NCI-H1092 treated with DMSO at 0.1 percent for 48 hours (cell line): Measurements from ENCODE around the gene UBTF.

ENCODE experiments used
- DNase-seq: peaks from one replicate; lab custom pipeline; 2025; lab: John Stamatoyannopoulos, UW

The UBTF gene, protein sequence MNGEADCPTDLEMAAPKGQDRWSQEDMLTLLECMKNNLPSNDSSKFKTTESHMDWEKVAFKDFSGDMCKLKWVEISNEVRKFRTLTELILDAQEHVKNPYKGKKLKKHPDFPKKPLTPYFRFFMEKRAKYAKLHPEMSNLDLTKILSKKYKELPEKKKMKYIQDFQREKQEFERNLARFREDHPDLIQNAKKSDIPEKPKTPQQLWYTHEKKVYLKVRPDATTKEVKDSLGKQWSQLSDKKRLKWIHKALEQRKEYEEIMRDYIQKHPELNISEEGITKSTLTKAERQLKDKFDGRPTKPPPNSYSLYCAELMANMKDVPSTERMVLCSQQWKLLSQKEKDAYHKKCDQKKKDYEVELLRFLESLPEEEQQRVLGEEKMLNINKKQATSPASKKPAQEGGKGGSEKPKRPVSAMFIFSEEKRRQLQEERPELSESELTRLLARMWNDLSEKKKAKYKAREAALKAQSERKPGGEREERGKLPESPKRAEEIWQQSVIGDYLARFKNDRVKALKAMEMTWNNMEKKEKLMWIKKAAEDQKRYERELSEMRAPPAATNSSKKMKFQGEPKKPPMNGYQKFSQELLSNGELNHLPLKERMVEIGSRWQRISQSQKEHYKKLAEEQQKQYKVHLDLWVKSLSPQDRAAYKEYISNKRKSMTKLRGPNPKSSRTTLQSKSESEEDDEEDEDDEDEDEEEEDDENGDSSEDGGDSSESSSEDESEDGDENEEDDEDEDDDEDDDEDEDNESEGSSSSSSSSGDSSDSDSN

DNA sequence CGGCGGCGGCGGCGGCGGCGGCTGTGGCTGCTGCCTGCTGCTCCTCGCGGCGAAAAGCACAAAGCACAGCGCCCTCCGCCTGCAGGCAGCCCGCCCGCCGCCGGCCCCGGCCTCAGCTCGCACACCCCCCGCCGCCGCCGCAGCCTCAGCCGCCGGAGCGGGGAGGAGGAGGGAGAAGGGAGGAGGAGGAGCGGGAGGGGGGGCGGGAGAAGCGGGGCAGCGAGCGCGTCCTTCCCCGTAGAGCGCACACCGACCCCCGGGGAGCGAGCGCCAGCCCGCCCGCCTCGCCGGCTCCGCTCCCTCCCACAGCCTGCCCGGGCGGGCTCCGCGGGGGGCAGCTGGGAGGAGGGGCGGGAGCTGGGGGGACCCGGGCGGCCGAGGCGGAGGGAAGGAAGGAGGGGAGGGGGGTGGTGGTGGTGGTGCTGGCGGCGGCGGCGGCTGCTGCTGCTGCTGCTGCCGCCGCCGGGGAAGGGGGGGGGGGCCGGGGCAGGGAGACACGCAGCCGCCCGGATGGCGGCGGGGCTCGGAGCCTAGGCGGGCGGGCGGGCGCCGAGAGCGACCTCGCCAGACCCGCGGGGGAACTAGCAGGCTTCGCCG, at the start of gene UBTF:
Gene UBTF, minus strand, starts transcription at position 60 of the 597 bp plus-strand sequence. CDS start 1,446 bp downstream, outside the sequence.
- DNase-seq = peak; percentile 73

DNA sequence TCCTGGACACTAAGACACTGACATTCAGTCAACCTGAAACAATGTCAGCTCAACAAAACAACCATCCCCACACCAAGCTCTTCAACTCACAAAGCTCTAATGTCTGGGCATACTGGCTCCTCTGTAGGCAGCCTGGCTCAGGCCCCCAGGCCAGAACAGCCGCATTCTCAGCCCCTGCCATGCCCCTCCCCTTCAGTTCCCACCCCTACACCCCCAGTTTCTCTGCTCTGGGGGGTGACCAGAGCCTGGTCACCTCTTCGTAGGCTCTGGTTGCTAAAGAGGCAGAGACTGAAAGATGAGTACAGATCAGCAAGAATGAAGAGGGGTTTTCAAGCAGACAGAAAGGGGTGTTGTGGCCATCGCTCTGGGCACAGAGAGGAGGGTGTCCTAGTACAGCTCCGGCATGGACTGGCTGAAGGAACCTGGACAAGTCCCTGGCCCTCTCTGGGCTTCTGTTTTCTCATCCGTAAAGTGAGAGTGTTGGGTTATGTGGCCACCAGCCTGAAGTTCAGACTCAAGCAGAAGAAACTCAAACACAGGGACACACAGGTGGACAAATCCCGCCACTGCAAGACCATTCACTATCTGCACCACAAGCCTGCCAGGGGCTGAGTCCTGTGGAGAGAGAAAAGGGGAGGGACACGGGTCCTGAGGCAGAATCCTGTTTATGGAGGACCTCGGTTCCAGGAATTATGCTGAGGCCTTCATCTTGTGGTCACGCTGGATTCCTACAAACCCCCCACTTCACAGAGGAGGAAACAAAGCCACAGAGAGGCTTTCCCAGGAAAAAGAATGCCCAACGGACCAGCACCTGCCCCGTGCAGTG, 49.4 kb upstream of the UBTF start:
- DNase-seq = no peak

DNA sequence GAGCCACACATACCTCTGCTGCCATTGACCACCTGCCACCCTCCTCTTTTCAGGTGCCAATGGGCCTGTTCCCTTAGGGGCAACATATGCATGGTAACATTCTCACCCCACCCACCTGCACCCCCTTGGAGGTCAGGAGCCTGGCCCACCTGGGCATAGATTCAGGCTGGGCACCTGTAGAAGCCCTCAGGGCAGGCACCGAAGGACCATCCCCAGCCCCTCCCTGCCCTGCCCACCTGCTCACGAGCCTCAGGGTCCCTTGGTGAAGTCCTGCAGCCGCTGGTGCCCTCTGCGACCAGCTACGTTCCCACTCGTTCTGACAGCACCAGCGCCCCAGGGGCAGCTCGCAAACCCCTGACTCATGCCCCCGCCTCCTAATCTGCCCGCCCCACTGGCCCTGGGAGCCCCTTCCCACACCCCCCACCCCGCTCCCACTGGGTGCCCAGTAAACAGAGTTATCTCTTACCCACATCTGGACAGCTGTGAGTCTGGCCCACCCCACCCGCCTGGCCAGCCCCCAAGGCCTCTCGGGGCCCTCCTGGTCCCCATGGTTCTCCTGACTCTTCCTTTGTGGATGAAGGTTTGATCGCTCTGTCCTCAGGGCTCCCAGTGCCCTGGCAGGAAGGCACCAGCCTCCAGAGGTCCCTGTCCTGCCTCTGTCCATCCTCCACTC, 48.5 kb upstream of the UBTF start, which contains the start of gene SLC4A1:
Gene SLC4A1, minus strand, starts transcription at position 318 of the 673 bp plus-strand sequence. CDS start 5,269 bp downstream, outside the sequence.
- no peak for DNase-seq

DNA sequence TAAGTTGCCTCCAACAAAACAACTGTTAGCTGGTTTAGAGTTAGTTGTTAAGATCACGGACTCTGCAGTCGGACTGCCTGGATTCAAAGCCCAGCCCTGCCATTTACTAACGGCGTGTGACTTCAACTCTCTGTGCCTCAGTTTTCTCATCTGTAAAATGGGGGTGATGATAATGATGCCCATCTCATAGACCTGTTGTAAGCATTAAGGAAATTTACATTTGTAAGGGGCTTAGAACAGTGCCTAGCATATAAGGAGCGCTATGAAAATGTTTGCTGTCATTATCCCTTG, 47.6 kb upstream of the UBTF start:
- DNase-seq = no peak

DNA sequence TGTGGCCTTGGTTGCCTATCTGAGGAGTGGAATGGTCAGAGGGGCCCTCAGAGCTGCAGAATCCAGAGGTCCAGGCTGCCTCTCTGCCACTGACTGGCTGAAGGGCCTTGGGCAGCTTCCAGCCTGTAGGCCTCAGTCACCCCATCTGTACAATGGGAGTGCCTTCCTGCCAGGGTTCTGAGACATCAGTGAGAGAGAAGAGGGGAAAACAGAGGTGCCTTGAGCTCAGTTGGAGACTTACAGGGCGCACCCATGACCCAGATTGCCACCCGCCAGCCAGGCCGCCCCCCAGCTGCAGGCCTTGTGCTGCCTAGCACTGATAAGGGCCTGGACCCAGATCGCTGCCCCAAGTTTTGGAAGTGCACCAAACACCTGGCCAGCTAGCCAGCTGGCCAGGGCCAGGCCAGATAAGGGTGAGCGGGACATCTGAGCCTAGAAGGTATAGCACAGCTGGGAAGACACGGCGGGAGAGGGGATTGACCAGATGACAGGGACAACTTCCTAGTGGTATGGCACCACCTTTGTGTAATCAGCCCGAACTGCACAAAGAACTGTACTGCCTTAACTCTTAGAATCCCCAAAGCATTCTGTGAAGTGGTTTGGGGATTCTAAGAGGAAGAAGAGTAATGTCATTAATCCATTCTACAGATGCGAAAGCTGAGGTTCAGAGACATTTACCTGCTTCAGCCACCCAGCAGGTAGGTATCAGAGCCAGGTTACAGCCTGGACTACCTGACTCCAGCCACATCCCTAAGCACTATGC, 47.1 kb upstream of the UBTF start:
- DNase-seq = no peak

DNA sequence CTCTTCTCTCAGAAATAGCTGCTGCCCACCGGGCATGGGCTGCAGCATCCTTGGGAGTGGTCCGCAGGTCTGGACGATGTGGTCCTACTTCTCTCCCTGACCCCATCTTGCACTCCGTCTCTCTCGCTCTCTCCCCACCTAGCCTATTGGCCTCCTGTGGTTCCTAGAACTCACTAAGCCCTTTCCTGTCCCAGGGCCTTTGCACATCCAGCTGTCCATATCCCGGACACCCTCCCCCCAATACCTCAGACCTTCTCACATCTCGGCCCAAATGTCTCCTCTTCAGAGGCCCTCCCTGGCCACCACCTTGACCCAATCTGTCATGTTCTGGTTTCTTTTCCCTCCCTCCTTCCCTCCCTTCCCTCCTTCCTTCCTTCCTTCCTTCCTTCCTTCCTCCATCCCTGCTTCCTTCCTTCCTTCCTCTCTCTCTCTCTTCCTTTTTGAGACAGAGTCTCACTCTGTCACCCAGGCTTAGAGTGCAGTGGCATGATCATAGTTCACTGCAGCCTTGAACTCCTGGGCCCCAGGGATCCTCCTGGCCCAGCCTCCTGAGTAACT, 43.9 kb upstream of the UBTF start:
- DNase-seq = no peak

DNA sequence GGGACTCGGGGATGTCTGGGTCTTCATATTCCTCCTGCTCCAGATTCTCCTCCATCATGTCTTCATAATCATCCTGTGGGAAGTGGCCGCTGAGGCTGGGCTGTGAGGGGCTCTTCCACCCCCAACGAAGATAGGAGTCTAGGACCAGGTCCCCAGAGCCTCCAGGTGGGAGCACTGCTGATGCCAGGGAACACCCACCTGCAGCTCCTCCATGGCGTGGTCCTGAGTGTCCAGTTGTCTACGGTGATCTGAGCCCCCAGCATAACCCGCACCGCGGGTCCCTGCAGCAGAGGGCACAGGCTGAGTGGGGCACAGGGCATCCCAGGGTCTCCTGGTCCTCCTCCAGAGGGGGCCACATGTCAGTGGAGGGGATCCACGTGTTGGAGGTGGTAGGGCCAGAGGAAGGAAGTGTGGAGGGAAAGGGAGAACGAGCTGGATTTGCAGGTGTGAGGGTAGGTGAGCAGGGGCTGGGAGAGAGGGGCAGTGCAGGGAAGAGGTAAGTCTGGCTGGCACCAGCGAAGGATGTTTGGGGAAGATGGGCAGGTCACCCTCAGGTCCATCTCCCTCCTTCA, 43.3 kb upstream of the UBTF start:
- DNase-seq = no peak

DNA sequence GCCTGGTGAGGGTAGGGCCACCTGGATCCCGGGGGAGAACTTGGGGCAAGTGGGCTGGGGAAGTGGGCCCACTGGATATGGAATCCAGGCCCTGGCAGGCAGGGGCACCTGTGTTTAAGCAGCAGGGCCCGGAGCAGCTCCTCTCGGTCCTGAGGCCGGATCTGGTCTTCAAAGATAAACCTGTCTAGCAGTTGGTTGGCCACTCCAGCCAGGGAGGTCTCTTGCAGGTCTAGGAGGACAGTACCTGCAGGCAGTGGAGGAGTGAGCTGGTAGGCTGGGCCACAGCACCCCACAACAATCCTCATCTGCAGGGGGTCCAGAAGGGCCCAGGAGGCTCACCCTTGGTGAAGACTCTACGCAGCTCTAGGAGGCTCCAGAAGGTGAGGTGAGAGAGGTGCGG, 40.8 kb upstream of the UBTF start:
- no peak for DNase-seq

DNA sequence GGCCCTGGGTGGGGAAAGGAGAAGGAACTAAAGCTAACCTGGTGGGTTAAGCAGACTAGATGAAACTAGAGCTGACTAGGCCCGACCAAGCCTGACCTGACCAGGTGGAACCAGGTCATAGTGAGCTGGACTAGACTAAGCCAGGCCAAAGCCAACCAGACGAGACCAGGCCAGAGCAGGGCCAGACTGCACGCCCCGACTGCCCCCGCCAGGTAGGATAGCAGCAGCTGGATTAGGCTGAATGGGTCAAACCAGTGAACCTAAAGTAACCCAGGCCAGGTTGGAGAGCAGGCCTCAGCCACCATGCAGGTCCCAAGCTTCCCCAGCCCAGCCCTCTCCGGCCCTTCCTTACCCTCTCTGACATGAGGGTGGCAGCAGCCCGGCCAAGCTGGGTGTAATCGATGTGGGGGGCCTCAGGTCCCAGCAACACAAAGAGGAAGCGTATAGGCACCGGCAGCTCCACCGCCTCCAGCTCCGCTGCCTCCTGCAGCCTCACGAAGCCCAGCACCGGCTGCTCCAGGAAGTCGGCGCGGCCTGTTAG, 39.4 kb upstream of the UBTF start:
- DNase-seq = no peak

DNA sequence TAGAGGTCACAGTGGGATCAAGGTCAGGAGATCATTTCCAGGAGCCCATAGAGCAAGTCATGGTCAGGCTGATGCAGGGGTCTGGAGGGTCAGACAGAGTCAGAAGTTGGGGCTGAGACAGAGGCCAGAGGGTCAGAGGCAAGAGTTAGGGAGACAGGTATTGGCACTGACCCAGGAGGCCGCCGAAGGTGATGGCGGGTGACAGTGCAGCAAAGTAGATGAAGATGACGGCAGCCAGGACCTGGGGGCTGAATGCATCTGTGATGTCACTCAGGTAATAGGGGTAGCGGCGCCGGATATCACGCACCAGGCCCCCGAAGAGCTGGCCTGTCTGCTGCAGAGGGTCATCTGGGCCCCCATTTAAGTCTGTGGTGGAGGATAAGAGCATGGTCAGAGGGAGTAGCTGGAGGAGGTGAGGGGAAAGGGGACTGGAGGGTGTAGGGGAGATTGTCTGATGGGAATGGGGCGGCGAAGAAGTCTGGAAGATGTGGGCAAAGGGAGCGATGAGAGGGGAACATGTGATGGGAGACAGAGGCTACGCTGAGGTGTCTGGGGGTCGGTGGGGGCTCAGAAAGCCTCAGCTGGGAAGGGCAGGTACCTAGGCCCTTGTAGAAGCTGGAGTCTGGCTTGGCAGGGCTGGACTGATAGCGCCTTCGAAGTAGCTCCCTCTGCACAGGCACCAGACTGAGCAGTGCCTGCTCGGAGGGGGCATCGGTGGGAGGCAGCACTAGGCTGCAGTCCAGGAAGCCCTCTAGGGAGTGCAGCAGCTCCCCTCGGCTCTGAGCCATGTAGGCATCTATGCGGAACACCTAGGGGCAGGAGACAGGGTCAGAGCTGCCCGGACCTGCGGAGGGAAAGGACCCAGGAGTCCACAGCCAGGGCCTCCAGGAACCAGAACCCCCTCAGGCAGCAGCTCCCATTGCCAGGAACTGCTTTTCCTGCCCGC, 38.6 kb upstream of the UBTF start:
- no peak for DNase-seq

DNA sequence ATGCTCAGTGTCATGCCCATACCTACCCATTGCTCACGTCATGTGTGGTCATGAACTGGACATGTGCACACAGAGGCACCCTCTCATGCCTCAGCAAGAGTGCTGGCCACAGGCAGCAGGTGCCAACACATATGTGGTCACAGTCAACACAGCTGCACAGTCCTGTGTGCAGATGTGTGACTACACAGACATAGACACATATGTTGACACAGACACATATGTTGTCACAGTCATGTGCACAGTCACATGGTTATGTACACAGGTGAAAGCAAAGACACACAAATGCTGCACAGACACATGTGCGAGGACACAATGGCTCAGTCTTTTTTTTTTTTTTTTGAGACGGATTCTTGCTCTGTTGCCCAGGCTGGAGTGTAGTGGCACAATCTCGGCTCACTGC, 37.2 kb upstream of the UBTF start:
- DNase-seq = no peak

DNA sequence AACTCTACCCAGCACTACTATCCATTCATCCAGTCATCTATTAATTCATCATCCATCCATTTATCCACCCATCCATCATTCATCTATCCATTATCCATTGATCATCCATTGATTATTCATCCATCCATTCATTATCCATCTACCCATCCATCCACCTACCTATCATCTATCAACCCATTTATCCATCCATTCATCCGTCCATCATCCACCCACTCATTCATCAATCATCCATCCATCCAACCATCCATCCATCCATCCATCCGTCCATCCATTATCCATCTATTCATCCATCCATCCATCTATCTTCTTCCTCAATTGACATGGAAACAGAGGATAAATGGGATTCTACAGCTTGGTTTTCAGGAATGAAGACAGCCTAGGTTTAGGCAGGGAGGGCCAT, 36.4 kb upstream of the UBTF start:
- DNase-seq = no peak

DNA sequence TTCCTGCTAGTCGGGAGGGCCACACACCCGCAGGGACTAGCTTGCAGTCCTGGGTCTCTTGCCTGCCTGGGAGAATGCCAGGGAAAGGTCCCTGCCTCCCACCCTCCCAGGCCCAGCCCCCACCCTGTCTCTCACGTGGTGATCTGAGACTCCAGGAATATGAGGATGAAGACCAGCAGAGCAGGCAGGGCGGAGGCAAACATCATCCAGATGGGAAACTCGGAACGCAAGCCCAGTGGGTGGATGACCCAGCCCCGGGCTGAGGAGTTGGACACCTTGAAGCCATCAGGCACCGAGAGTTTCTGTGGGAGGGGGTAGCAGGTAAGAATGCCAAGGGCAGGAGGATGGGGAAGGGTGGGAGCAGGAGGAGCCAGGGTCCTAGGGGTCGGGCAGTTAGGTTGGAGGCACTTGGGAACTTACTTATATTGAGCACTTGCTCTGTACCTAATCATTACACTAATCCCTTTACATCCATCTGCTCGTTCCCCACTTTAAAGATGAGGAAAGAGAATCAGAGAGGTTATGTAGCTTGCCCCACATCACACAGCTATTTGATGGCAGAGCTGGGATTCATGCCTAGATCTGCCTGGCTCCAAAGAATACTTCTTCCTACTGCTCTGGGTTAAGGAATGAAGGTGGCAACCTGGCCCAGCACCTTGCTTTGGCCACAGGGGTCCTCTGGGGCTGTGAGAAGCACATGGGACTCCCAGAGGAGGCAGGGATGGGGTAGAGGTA, 35.1 kb upstream of the UBTF start:
- DNase-seq = no peak

DNA sequence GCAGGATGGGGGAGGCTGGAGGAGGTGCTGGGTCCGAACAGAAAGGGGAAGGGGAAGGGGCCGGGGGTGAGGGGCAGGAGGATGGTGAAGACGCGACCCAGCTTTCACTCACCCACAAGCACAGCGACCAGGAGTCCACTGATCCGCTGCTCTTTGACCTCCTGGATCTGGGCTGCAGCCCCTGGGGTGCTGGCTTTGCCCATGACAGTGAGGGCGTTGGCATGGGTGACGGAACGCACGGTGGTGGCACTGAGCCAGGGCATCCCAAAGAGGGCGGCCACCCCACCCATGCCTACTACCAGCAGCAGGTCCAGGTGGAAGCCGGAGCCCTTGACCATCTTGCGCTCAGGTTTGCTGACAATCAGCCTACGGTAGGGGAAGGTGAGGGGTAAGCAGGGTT, 33.5 kb upstream of the UBTF start:
- no peak for DNase-seq

DNA sequence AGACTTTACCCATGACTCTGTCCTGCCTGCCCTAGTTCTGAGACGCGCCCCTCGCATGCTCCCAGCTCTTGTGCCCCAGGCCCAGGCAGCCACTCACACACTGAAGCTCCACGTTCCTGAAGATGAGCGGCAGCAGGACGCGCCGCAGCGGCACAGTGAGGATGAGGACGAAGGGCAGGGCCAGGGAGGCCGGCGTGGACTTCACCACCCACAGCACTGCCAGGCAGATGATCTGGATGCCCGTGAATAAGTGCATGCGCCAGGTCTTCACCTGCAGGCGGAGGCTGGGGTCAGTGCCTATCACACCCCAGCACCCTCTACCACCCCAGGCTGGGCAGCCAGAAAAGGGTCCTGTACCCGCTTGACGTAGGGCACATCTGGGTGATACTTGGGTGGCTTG, 31.6 kb upstream of the UBTF start:
- no peak for DNase-seq

DNA sequence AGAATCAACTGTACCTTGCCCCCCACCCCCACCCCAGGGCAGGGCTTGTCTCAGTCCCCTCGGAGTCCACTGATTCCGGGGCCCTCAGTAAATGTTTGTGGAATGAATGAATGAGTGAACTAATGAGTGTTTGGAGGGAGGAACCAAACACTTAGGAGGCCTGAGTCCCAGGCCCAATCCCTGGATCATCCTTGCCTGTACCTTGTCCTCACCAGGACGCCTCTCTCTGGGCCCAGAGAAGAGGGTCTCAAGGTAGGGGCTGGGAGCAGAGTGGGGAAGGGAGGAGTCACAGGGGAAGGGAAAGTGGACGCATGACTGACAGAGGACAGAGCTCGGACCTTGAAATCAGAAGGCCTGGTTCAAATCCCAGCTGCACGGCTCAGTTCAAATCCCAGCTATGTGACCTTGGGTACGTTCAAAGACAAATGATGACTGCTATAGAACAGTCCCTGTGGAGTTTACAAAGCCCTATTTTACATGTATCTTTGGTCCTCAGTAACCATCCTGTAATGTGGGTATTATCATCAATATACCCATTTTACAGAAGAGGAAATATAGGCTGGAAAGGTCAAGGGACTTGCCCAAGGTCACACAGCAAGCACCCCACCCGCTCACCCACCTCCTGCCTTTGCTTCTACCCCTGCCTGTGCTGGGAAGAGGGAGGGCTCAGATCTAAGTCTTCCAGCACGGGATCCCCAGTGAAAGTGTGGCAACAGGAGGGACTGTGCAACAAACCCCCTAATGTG, 30.2 kb upstream of the UBTF start:
- DNase-seq = no peak
